ENCODE measurements around the gene GRIFIN. TPM values are rescaled to one million over a fixed set of nuclear protein-coding genes. Genes with fewer than 3 reads are reported as not detected.

Gene GRIFIN
- total RNA-seq, 1 donor from 2014 or later, result not detected

- Mint-ChIP-seq H3K36me3 (ENCODE audit: insufficient read depth) (no peaks in the 10 kb centered on the region), H3K27ac (no peak overlapping the region), H3K9me3 (ENCODE audit: low read depth) (no peaks in the 10 kb centered on the region), H3K27me3 (peaks cover 5% of the 10 kb centered on the region), H3K4me1 (ENCODE audit: low read depth) (peaks cover 16% of the 10 kb centered on the region), H3K4me3 (ENCODE audit: low read depth) (no peak overlapping the region)
- TF ChIP-seq CTCF (IDR thresholded peaks at IDR 0.05; ENCODE audit: unreplicated experiment), result no peak
- DNase-seq (ENCODE audit: low spot score, unreplicated experiment), result no peak
These were observed 34.9 kb upstream of the GRIFIN start for GRCh38 chr7:2510909-2511768.

GRCh38 chr7:2510130-2510776 lies 34.1 kb upstream of the GRIFIN start:
- Mint-ChIP-seq H3K4me3 (ENCODE audit: low read depth) (no peak overlapping the region), H3K9me3 (ENCODE audit: low read depth) (no peaks in the 10 kb centered on the region), H3K4me1 (ENCODE audit: low read depth) (peaks cover 15% of the 10 kb centered on the region), H3K27ac (no peak overlapping the region), H3K27me3 (peaks cover 5% of the 10 kb centered on the region), H3K36me3 (ENCODE audit: insufficient read depth) (no peaks in the 10 kb centered on the region)
- DNase-seq (ENCODE audit: low spot score, unreplicated experiment), result no peak
- TF ChIP-seq CTCF (IDR thresholded peaks at IDR 0.05; ENCODE audit: unreplicated experiment), result no peak

GRCh38 chr7:2509298-2509906 lies 33.2 kb upstream of the GRIFIN start:
- H3K4me3 Mint-ChIP-seq (ENCODE audit: low read depth), result no peak overlapping the region
- H3K27ac Mint-ChIP-seq, result no peak overlapping the region
- no peaks in the 10 kb centered on the region for H3K9me3 Mint-ChIP-seq (ENCODE audit: low read depth)
- H3K4me1 Mint-ChIP-seq (ENCODE audit: low read depth), result peaks cover 15% of the 10 kb centered on the region
- H3K36me3 Mint-ChIP-seq (ENCODE audit: insufficient read depth), result no peaks in the 10 kb centered on the region
- TF ChIP-seq CTCF (IDR thresholded peaks at IDR 0.05; ENCODE audit: unreplicated experiment), result no peak
- DNase-seq (ENCODE audit: low spot score, unreplicated experiment), result no peak
- H3K27me3 Mint-ChIP-seq, result peaks cover 5% of the 10 kb centered on the region

- Mint-ChIP-seq H3K4me3 (ENCODE audit: low read depth) (no peak overlapping the region), H3K27ac (no peak overlapping the region), H3K4me1 (ENCODE audit: low read depth) (peaks cover 15% of the 10 kb centered on the region), H3K27me3 (peaks cover 5% of the 10 kb centered on the region), H3K36me3 (ENCODE audit: insufficient read depth) (no peaks in the 10 kb centered on the region), H3K9me3 (ENCODE audit: low read depth) (no peaks in the 10 kb centered on the region)
- no peak for TF ChIP-seq CTCF (IDR thresholded peaks at IDR 0.05; ENCODE audit: unreplicated experiment)
- no peak for DNase-seq (ENCODE audit: low spot score, unreplicated experiment)
These were observed 32.4 kb upstream of the GRIFIN start for GRCh38 chr7:2508327-2509215.

Data from progenitor cell of endocrine pancreas (in vitro differentiated cells).